GM21390 (cell line): Measurements from ENCODE around the gene SHLD1.

Source experiments
- ATAC-seq: cut with Tn5 transposase; IDR thresholded peaks from one replicate; pipeline ENCODE4 v1.9.1; 2021; ENCODE audit not compliant: unreplicated experiment

SHLD1 gene

DNA sequence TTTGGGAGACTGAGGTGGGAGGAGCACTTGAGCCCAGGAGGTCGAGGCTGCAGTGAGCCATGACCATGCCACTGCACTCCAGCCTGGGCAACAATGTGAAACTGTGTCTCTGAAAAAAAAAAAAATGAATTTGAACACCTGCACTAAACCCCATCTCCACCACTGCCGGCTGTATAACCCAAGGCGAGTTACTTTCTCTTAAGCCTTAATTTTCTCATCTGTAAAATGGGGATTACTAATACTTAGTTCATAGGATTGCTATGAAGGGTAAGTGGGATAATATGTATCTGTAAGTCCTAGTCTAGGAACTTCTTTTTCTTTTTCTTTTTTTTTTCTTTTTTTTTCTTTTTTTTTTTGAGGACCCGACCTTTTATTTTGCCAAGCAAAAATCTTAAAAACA, 61.5 kb downstream of the SHLD1 start:
- no peak for ATAC-seq

DNA sequence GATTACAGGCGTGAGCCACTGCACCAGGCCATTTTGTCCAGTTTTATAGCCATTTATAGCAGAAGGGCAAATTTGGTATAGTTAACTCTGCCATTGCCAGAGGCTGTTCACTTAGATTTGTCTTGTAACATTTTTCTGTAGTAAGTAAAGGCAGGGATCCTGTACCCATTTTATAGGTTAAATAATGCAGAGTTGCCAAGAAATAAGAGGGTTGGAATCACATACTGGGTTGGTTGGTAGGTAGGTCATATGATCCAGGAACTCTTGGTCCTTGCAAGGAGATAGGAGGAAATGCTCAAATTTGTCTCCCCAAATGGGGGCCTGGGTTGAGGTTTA, 68.1 kb downstream of the SHLD1 start:
- ATAC-seq, result no peak

- no peak for ATAC-seq
Observed at GRCh38 chr20:5820738-5821137, 70.5 kb downstream of the SHLD1 start.

GRCh38 chr20:5821627-5822215, 71.5 kb downstream of the SHLD1 start:
- no peak for ATAC-seq

DNA sequence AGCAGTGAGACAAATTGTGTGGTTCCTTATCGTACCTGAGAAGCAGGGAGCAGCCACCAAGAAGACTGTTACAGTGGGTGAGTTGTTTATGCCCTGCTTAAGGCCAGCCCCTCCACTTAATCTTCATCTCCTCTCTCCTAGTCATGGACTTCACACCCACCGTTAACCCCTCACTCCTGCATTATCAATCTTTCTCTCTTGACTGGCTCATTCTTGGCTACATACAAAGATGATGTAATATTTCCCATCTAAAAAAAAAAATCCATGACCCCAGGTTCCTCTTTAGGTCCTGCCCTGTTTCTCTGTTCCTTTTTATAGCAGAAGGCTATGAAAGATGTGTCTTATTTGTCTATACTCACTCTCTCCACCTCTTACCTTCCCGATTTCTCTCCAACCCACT, 72.4 kb downstream of the SHLD1 start:
- no peak for ATAC-seq

DNA sequence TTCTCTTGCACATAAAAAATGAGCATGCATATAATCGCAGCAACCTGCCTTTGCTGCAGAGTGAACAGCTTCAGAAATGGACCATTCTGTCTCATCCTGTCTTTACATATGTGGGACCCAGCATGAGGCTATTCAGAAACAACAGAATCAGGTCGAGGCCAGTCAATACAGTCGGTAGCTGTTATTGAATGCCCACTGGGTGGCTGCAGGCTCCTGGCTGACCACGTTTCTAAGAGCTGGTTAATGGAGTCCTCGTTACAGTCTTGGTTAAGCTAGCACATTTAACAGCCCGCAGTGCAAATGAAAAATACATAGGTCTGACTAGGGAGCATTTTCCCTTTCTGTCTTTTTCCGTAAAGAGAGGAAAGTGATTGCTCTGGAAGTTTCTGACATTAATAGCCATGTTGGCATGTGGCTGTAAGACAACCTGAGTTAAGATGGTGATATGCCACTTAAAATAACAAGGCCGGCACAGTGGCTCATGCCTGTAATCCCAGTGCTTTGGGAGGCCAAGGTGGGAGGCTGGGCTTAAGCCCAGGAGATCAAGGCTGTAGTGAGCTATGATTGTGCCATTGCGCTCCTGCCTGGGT, 75.0 kb downstream of the SHLD1 start:
- ATAC-seq, result no peak

DNA sequence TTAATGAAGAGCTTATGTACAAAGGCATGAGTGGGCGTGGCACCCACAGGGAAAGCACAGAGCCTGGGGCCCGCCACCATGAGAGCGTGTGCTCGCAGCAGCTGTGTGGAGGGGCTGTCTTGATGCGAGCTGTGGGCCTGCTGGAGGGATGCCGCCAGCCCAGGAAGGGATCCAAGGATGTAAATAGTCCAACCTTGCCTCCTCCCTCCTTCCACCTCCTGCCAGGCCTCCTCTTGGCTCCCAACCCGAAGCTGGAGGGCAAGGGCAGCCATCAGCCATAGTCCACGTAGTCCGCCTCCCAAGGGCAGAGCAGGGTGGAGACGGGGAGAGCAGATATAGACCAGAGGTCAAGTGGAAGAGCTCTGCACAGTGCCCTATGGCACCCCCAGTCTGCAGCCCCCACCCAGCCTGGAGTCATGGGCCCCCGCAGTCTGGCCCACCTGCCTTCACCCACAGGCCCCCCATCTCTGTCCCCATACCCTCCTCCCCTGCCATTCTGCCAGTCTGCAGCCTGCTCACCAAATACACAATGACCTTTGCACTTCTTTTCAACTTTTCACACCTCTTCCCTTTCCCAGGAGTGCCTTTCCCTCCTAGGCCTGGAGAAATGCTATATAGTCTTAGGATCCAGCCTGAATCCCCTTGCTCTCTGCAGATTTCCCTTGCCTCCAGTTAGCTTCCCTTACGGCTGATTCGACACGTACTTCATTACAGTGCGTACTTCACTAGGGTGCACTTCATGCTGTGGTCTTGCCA, 77.1 kb downstream of the SHLD1 start:
- no peak for ATAC-seq

- no peak for ATAC-seq
Observed at GRCh38 chr20:5827861-5828260, 77.7 kb downstream of the SHLD1 start.

GRCh38 chr20:5829241-5829809, 79.1 kb downstream of the SHLD1 start:
- ATAC-seq, result no peak

DNA sequence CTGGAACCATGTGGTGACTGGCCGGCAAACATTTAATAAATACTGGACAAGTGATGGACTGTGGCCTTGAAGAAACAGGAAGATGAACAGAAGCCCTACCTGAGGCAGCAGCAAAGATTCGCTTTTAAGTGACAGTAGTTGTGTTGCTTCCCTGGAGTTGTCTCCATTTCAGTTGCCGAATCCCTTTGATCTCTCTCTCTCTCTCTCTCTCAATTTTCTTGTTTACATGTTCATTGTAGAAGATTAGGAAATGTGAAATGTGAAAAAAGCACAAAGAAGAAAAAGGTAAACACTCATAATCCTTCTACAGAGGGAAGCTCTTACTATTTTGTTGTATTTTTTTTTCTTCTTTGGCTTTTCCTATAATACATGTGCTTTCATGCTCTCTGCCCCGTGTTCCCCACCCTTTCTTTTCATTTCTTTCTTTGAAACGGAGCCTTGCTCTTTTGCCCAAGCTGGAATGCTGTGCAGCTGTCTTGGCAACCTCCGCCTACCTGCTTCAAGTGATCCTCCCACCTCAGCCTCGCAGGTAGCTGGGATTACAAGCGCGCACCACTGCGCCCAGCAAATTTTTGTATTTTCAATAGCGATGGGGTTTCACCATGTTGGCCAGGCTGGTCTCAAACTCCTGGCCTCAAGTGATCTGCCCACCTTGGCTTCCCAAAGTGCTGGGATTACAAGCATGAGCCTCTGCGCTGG, 81.5 kb downstream of the SHLD1 start:
- ATAC-seq, result no peak

DNA sequence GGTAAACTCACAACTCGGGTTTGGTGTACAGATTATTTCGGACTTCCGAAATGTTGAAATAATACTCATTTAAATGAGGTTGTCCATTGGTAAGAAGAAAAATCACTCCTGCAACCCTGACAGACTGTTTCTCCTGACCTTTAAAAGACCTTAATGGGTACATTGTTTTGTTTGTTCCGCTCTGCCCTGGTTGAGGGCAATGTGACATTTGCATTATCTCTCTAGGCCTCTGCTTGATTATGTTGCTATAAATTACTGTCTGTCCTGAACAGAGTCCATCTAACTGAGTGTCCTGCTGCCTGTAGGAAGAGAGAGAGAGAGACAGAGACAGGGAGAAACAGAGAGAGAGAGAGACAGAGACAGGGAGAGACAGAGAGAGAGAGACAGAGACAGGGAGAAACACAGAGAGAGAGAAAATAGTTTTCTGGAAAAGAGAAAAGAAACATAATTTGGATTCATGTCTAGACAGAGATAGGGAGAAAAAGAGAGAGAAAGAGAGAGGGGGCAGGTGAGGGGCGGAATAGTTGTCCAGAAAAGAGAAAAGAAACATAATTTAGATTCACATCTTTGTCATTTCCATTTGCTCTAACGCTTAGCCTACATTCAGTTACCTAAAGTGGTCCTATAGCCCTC, 83.2 kb downstream of the SHLD1 start:
- no peak for ATAC-seq

DNA sequence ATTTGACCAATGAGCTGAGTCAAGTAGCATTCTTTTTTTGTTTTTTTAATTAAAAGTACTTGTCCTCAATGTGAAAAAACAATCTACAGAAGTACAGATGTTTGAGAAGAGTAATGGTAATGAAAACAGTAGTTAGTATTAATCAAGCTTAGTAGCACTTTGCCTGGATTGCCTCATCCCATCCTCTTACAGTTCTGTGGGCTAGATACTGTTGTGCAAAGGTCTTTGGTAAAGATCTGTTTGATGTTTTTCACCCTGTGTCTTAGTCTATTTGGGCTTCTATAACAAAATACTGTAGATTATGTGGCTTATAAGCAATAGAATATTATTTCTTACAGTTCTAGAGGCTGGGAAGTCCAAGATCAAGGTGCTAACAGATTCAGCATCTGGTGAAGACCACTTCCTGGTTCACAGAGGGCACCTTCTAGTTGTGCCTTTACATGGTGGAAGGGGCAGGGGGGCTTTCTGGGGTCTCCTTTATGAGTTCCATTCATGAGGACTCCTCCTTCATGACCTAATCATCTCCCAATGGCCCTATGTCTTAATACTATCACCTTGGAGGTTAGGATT, 84.3 kb downstream of the SHLD1 start:
- no peak for ATAC-seq

- ATAC-seq, result no peak
Observed at GRCh38 chr20:5835321-5835821, 85.2 kb downstream of the SHLD1 start.

GRCh38 chr20:5835871-5836270, 85.7 kb downstream of the SHLD1 start:
- ATAC-seq, result no peak

DNA sequence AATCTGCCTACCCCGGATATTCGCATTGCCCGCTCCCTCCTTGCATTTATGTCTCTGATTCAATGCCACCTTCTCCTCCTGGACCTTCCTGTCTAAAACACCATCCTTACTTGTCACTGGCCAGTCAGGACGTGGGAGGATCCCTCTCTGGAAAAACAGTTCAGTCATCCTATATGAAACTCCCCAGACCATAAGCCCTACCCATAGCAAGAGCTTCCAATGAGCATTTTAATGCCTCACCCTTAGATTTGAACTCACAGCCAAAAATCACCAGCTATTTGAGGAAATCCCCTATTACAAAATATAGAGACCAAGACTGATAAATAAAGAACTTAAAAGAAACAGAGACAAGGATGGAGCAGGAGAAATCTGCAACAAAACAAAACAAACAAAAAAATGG, 86.4 kb downstream of the SHLD1 start:
- no peak for ATAC-seq

DNA sequence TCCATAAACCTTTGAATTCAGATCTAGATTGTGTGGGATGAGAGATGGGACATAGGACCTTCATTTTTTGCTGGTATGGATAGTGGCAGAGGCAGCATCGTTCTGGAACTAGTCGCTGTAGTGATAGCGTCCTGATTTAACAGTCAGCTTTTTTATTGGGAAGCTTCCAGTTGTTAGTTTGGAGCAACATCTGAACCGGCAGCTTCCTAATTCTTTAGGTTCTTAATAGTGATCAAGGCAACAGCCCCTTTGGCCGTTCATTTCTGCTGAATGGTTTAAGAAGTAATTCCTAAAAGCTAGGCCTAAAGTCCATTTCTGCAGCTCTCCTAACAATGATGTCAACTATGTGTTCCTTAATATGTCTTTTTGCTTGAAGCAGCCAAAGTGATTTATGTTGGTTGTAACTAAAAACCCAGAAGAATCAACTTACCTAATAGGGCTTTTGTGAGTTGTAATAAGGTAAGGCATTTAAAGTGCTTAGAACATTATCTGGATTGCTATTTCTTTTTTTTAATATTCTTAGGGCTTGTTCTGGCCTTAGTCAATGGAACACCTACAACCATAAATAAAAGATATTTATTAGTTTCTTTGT, 90.3 kb downstream of the SHLD1 start:
- ATAC-seq, result no peak

- no peak for ATAC-seq
Observed at GRCh38 chr20:5841522-5841921, 91.3 kb downstream of the SHLD1 start.

GRCh38 chr20:5842465-5842864, 92.3 kb downstream of the SHLD1 start:
- no peak for ATAC-seq

- ATAC-seq, result peak; percentile 63
Observed at GRCh38 chr20:5843054-5843592, 92.9 kb downstream of the SHLD1 start.

- peak; percentile 65 for ATAC-seq
Observed at GRCh38 chr20:5844063-5844681, 94.0 kb downstream of the SHLD1 start.
